GM12878 (cell line): ENCODE data around the gene NEB. TPM values are rescaled to one million over a fixed set of nuclear protein-coding genes. Genes with fewer than 3 reads are reported as not detected.

ENCODE experiments used
- ATAC-seq: fragments of 200-7000 bp; cut with Tn5 transposase; 3 replicates; pipeline ENCODE4 v1.9.1; 2020; ENCODE audit warnings: mild to moderate bottlenecking, moderate library complexity
- BruUV-seq: library from RNA; stranded (reverse); fragments of 400-500 nt; replicated peaks from 2 replicates; lab custom pipeline; 2021; lab: Mats Ljungman, UMichigan
- CTCF ChIA-PET: fragments of 300-600 bp; sonication (Branson Sonifier 250); formaldehyde crosslinking; extraction: SDS; loops from one replicate; lab custom pipeline; 2021; ENCODE audit warnings: inconsistent platforms; lab: Yijun Ruan, JAX
- POLR2A ChIA-PET: fragments of 350-600 bp; formaldehyde crosslinking; extraction: SDS; loops from one replicate; lab custom pipeline; 2021; ENCODE audit warnings: inconsistent platforms; lab: Charles Lee
- RAD21 ChIA-PET: fragments of 300-600 bp; sonication (Branson Sonifier 250); formaldehyde crosslinking; loops from one replicate; lab custom pipeline; 2023; ENCODE audit warnings: antibody characterized with exemption; ENCODE audit not compliant: unreplicated experiment; lab: Charles Lee
- SMC1A ChIA-PET: fragments of 300-600 bp; sonication (Branson Sonifier 250); formaldehyde crosslinking; loops from one replicate; lab custom pipeline; 2023; ENCODE audit not compliant: unreplicated experiment, uncharacterized antibody; lab: Charles Lee
- DNase-seq: peaks from one replicate; pipeline ENCODE4 v3.0.0-alpha.2; 2011; ENCODE audit warnings: low read depth, low spot score
- FAIRE-seq: peaks from 3 replicates; lab custom pipeline; 2011; peaks lifted over from hg19 to GRCh38; lab: Jason Lieb, UNC
- H2AFZ ChIP-seq: 2 replicates; pipeline ENCODE4 v1.6.0; 2011; ENCODE audit warnings: low read depth, low read length, control low read depth; ENCODE audit not compliant: control insufficient read depth
- H3K27ac ChIP-seq: 2 replicates; pipeline ENCODE4 v1.5.1; 2011; ENCODE audit warnings: control low read depth; ENCODE audit not compliant: control insufficient read depth, insufficient read depth
- H3K27me3 ChIP-seq, 2 experiments: replicated peaks in 1 of 2; 2 replicates each; pipeline versions ENCODE4 v1.6.0 to v1.6.1; 2011; ENCODE audit warnings: low read length in 1 of 2; ENCODE audit not compliant: control insufficient read depth in 2 of 2, insufficient read depth in 2 of 2
- H3K36me3 ChIP-seq, 2 experiments: 2 replicates each; pipeline ENCODE4 v1.5.1; 2011; ENCODE audit warnings: low read length in 1 of 2; ENCODE audit not compliant: control insufficient read depth in 2 of 2, insufficient read depth in 2 of 2
- H3K4me1 ChIP-seq: 2 replicates; pipeline ENCODE4 v1.6.1; 2011; ENCODE audit warnings: mild to moderate bottlenecking, low read length, moderate library complexity, mixed read lengths; ENCODE audit not compliant: control insufficient read depth, insufficient read depth
- H3K4me2 ChIP-seq: 2 replicates; pipeline ENCODE4 v1.6.0; 2011; ENCODE audit warnings: control low read depth; ENCODE audit not compliant: control insufficient read depth, insufficient read depth
- H3K4me3 ChIP-seq: fragments of 200-600 bp; sonication (generic); 2 replicates; pipeline ENCODE4 v1.5.1; 2016
- H3K79me2 ChIP-seq: 2 replicates; pipeline ENCODE4 v1.6.0; 2011; ENCODE audit warnings: low read length; ENCODE audit not compliant: control insufficient read depth, insufficient read depth
- H3K9ac ChIP-seq: 2 replicates; pipeline ENCODE4 v1.8.0; 2011; ENCODE audit warnings: low read length, control low read depth, mixed read lengths; ENCODE audit not compliant: control insufficient read depth, insufficient read depth
- H3K9me3 ChIP-seq: replicated peaks from 3 replicates; pipeline ENCODE4 v1.5.1; 2011; ENCODE audit warnings: mild to moderate bottlenecking, low read length; ENCODE audit not compliant: control insufficient read depth, insufficient read depth
- H4K20me1 ChIP-seq: 2 replicates; pipeline ENCODE4 v1.6.0; 2011; ENCODE audit not compliant: control insufficient read depth, insufficient read depth
- CBFB ChIP-seq: IDR thresholded peaks from 2 replicates; pipeline ENCODE4 v1.6.1; 2016; ENCODE audit warnings: antibody characterized with exemption, low read depth
- EED ChIP-seq: sonication (generic); IDR thresholded peaks from 2 replicates; pipeline ENCODE4 v1.6.1; 2016; ENCODE audit warnings: antibody characterized with exemption, low read depth
- EGR1 ChIP-seq, 2 experiments: IDR thresholded peaks; 1 replicate in 1 of 2; 2 replicates in 1 of 2; pipeline ENCODE4 v1.6.1; 2011 to 2012; ENCODE audit warnings: low read depth in 2 of 2, low read length in 2 of 2, borderline replicate concordance in 1 of 2, mild to moderate bottlenecking in 1 of 2, moderate library complexity in 1 of 2
- HSF1 ChIP-seq: fragments of 150-350 bp; IDR thresholded peaks from 2 replicates; pipeline ENCODE4 v1.6.1; 2014; ENCODE audit warnings: mild to moderate bottlenecking, low read depth, low read length
- IKZF2 ChIP-seq, 2 experiments: fragments of 450-650 bp; IDR thresholded peaks; 2 replicates each; pipeline ENCODE4 v1.6.1; 2017; ENCODE audit warnings: mild to moderate bottlenecking in 2 of 2, moderate library complexity in 2 of 2
- KAT2A ChIP-seq: conservative IDR thresholded peaks from 2 replicates; pipeline ENCODE4 v1.6.1; 2011; ENCODE audit warnings: low read depth, low read length; ENCODE audit not compliant: control insufficient read depth
- MEF2A ChIP-seq: IDR thresholded peaks from 2 replicates; pipeline ENCODE4 v1.6.1; 2011; ENCODE audit warnings: low read depth, mild to moderate bottlenecking, low read length, moderate library complexity; ENCODE audit not compliant: insufficient read depth
- MTA2 ChIP-seq: fragments of 450-650 bp; IDR thresholded peaks from 2 replicates; pipeline ENCODE4 v1.6.1; 2016; ENCODE audit warnings: low read depth, mild to moderate bottlenecking, moderate library complexity
- PAX8 ChIP-seq: fragments of 450-650 bp; IDR thresholded peaks from 2 replicates; pipeline ENCODE4 v1.6.1; 2017; ENCODE audit warnings: mild to moderate bottlenecking, moderate library complexity
- SPI1 ChIP-seq: IDR thresholded peaks from 2 replicates; pipeline ENCODE4 v1.6.1; 2011; ENCODE audit warnings: low read depth, mild to moderate bottlenecking, low read length, moderate library complexity, borderline replicate concordance; ENCODE audit not compliant: insufficient read depth
- SRF ChIP-seq, 2 experiments: IDR thresholded peaks; 2 replicates each; pipeline ENCODE4 v1.6.1; 2011; ENCODE audit warnings: low read depth in 2 of 2, low read length in 2 of 2, mild to moderate bottlenecking in 1 of 2, moderate library complexity in 1 of 2
- ZNF622 ChIP-seq: fragments of 450-650 bp; IDR thresholded peaks from 2 replicates; pipeline ENCODE4 v1.6.1; 2017; ENCODE audit warnings: mild to moderate bottlenecking, inconsistent platforms
- WGBS: methylation state at CpG from one replicate; pipeline ENCODE4 v1.1.6; 2016; ENCODE audit warnings: low lambda C conversion rate; ENCODE audit not compliant: insufficient replicate concordance, insufficient coverage; ENCODE audit errors: missing lambda C conversion rate; 5-methylcytosine and 5-hydroxymethylcytosine counted together
- in situ Hi-C: fragments of 300-500 bp; cut with MboI; formaldehyde crosslinking; loops from 9 replicates; pipeline ENCODE4 v1.14.3; 2018; ENCODE audit warnings: mixed read lengths
- intact Hi-C: fragments of 100-400 bp; cut with micrococcal nuclease; formaldehyde crosslinking; loops from one replicate; pipeline ENCODE4 v1.14.2; 2022; ENCODE audit not compliant: unreplicated experiment
- polyA plus RNA-seq, 11 experiments: library from polyadenylated mRNA; depleted of rRNA in 4 of 11; unstranded in 6 of 11; stranded (reverse) in 5 of 11; fragments of >200 nt; fragmentation: Nextera tagmentation in 4 of 11; fragmentation: Illumina TruSeq in 1 of 11; extraction: Ambion mirVana in 4 of 11; extraction: Trizol in 1 of 11; gene quantifications; 1 replicate in 1 of 11; 2 replicates in 10 of 11; pipeline versions ENCODE4 v1.2.1 to v1.2.3, GENCODE V29; 2011 to 2016; ENCODE audit warnings: inconsistent platforms in 2 of 11, missing spikeins in 2 of 11, low read depth in 1 of 11
- total RNA-seq, 4 experiments: library from RNA; depleted of rRNA in 3 of 4; stranded (reverse); fragments of >200 nt in 3 of 4; fragmentation: Illumina TruSeq in 1 of 4; extraction: Trizol in 1 of 4; gene quantifications; 2 replicates each; pipeline versions ENCODE4 v1.2.1 to v1.2.3, GENCODE V29; 2013 to 2021
- TF ChIP-seq, protein P1 (sequence below): IDR thresholded peaks from 2 replicates; pipeline ENCODE4 v1.6.1; 2012; ENCODE audit warnings: mild to moderate bottlenecking, low read depth, low read length
- TF ChIP-seq, protein P2 (sequence below): fragments of 450-650 bp; IDR thresholded peaks from 2 replicates; pipeline ENCODE4 v1.6.1; 2017; ENCODE audit warnings: mild to moderate bottlenecking, moderate library complexity

Gene NEB
- total and polyA plus RNA-seq, 10 of the 15 experiments (the other 5 are each of a cell fraction or from before 2014, with no cell fraction given): 0.04 to 0.77 (median 0.12) TPM

DNA sequence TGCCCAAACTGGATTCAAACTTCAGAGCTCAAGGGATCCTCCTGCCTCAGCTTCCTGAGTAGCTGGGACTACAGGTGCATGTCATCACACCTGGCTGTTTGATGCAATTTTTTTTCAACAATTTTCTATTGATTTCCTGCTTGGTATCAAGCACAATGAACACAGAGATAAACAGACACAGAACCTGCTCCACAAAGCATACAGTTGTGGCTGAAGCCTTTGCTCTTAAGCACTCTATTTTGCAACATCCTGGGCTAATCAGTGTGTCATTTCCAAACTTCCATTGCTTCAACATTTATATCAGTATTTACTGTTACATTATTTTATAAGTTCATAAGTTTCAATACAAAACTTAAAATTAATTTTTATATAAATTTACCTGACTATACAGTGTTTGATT lies 79.4 kb downstream of the NEB start (continued):
- no peak for TF ChIP-seq MEF2A
- TF ChIP-seq KAT2A: no peak
- no peak for TF ChIP-seq SRF (IDR thresholded peaks at IDR 0.05; ENCODE audit: low read depth in 2 of 2, low read length in 2 of 2)
- TF ChIP-seq HSF1: no peak
- TF ChIP-seq CBFB: no peak
- TF ChIP-seq MTA2: no peak
- TF ChIP-seq EGR1 (IDR thresholded peaks at IDR 0.05; ENCODE audit: borderline replicate concordance in 1 of 2, low read depth in 2 of 2, low read length in 2 of 2): no peak
- TF ChIP-seq SPI1: no peak
- TF ChIP-seq EED: no peak
- TF ChIP-seq IKZF2 (IDR thresholded peaks at IDR 0.05): no peak

- 47% methylated on average over 3 of the region's 3 CpGs for WGBS
- Histone ChIP-seq H3K27me3 (no peaks in the 10 kb centered on the region; a peak in 1 of 4 replicates), H3K79me2 (no peaks in the 10 kb centered on the region), H3K36me3 (no peaks in the 10 kb centered on the region), H3K4me1 (no peaks in the 10 kb centered on the region), H3K4me3 (no peak overlapping the region), H3K27ac (no peak overlapping the region), H3K9ac (no peak overlapping the region), H3K9me3 (no peaks in the 10 kb centered on the region), H2AFZ (no peak overlapping the region), H4K20me1 (no peaks in the 10 kb centered on the region), H3K4me2 (no peak overlapping the region)
- ATAC-seq (no peak), DNase-seq (no peak), FAIRE-seq (no peak)
- ChIA-PET SMC1A (interaction anchor here (1.0 kb wide), 1 partner anchor 12 kb away, joined by 4 read pairs; no protein-coding TSS in a partner anchor), POLR2A (no interaction called here), RAD21 (no interaction called here), CTCF (no interaction called here)
- BruUV-seq: no TSS peak
- intact Hi-C loops: no loop called here
- in situ Hi-C loops: no loop called here
- TF ChIP-seq PAX8 (no peak), ZNF622 (no peak)
- TF ChIP-seq, protein P1, sequence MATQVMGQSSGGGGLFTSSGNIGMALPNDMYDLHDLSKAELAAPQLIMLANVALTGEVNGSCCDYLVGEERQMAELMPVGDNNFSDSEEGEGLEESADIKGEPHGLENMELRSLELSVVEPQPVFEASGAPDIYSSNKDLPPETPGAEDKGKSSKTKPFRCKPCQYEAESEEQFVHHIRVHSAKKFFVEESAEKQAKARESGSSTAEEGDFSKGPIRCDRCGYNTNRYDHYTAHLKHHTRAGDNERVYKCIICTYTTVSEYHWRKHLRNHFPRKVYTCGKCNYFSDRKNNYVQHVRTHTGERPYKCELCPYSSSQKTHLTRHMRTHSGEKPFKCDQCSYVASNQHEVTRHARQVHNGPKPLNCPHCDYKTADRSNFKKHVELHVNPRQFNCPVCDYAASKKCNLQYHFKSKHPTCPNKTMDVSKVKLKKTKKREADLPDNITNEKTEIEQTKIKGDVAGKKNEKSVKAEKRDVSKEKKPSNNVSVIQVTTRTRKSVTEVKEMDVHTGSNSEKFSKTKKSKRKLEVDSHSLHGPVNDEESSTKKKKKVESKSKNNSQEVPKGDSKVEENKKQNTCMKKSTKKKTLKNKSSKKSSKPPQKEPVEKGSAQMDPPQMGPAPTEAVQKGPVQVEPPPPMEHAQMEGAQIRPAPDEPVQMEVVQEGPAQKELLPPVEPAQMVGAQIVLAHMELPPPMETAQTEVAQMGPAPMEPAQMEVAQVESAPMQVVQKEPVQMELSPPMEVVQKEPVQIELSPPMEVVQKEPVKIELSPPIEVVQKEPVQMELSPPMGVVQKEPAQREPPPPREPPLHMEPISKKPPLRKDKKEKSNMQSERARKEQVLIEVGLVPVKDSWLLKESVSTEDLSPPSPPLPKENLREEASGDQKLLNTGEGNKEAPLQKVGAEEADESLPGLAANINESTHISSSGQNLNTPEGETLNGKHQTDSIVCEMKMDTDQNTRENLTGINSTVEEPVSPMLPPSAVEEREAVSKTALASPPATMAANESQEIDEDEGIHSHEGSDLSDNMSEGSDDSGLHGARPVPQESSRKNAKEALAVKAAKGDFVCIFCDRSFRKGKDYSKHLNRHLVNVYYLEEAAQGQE: no peak
- TF ChIP-seq, protein P2, sequence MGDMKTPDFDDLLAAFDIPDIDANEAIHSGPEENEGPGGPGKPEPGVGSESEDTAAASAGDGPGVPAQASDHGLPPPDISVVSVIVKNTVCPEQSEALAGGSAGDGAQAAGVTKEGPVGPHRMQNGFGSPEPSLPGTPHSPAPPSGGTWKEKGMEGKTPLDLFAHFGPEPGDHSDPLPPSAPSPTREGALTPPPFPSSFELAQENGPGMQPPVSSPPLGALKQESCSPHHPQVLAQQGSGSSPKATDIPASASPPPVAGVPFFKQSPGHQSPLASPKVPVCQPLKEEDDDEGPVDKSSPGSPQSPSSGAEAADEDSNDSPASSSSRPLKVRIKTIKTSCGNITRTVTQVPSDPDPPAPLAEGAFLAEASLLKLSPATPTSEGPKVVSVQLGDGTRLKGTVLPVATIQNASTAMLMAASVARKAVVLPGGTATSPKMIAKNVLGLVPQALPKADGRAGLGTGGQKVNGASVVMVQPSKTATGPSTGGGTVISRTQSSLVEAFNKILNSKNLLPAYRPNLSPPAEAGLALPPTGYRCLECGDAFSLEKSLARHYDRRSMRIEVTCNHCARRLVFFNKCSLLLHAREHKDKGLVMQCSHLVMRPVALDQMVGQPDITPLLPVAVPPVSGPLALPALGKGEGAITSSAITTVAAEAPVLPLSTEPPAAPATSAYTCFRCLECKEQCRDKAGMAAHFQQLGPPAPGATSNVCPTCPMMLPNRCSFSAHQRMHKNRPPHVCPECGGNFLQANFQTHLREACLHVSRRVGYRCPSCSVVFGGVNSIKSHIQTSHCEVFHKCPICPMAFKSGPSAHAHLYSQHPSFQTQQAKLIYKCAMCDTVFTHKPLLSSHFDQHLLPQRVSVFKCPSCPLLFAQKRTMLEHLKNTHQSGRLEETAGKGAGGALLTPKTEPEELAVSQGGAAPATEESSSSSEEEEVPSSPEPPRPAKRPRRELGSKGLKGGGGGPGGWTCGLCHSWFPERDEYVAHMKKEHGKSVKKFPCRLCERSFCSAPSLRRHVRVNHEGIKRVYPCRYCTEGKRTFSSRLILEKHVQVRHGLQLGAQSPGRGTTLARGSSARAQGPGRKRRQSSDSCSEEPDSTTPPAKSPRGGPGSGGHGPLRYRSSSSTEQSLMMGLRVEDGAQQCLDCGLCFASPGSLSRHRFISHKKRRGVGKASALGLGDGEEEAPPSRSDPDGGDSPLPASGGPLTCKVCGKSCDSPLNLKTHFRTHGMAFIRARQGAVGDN: no peak
Observed at GRCh38 chr2:151654085-151654484, 80.2 kb downstream of the NEB start.
